AG04449 (cell line): ENCODE results near the gene WDR31.

Experiments
- CTCF ChIA-PET: fragments of 350-600 bp; formaldehyde crosslinking; extraction: SDS; loops from one replicate; lab custom pipeline; 2021; ENCODE audit warnings: antibody characterized with exemption; lab: Yijun Ruan, JAX
- POLR2A ChIA-PET: fragments of 400-600, 350-600 bp; formaldehyde crosslinking; extraction: SDS; loops from one replicate; lab custom pipeline; 2020; ENCODE audit warnings: antibody characterized with exemption, inconsistent platforms; lab: Yijun Ruan, JAX
- DNase-seq: peaks from one replicate; pipeline ENCODE4 v3.0.0-alpha.2; 2010; ENCODE audit warnings: low read depth, low spot score
- H3K4me3 ChIP-seq: 2 replicates; pipeline ENCODE4 v1.5.1; 2011; ENCODE audit warnings: low read depth, mild to moderate bottlenecking, control low read depth, low read length
- CTCF ChIP-seq: IDR thresholded peaks from one replicate; pipeline ENCODE4 v1.5.1; 2011; ENCODE audit warnings: mild to moderate bottlenecking, moderate library complexity, low read length, control low read depth, inconsistent platforms; ENCODE audit not compliant: insufficient read depth; ENCODE audit errors: missing control alignments

Gene WDR31

GRCh38 chr9:113345190-113345589 lies 5.1 kb upstream of the WDR31 start:
- ChIA-PET POLR2A (no interaction called here), CTCF (interaction anchor here (1.3 to 1.5 kb wide), 3 partner anchors 12 to 55 kb away, joined by 3 to 5 read pairs (median 3); no protein-coding TSS in a partner anchor)

GRCh38 chr9:113343732-113344231 lies 3.7 kb upstream of the WDR31 start:
- POLR2A ChIA-PET = no interaction called here
- H3K4me3 ChIP-seq = no peak overlapping the region
- no peak for DNase-seq
- CTCF ChIA-PET = no interaction called here
- TF ChIP-seq CTCF = no peak

More at GRCh38 chr9:113345190-113345589, 5.1 kb upstream of the WDR31 start:
- no peak for DNase-seq
- no peak for TF ChIP-seq CTCF
- no peak overlapping the region for H3K4me3 ChIP-seq

GRCh38 chr9:113341712-113342410 lies 1.8 kb upstream of the WDR31 start:
- ChIA-PET CTCF (interaction anchor here (0.8 to 3.7 kb wide), 4 partner anchors 60 to 104 kb away, joined by 3 to 26 read pairs (median 4); partner anchors contain the start of gene ALAD), POLR2A (no interaction called here)
- DNase-seq = no peak

GRCh38 chr9:113337714-113338113 lies 2.4 kb downstream of the WDR31 start:
- DNase-seq = no peak
- POLR2A ChIA-PET = no interaction called here
- H3K4me3 ChIP-seq = no peak overlapping the region
- CTCF ChIA-PET = no interaction called here
- no peak for TF ChIP-seq CTCF

More at GRCh38 chr9:113341712-113342410, 1.8 kb upstream of the WDR31 start:
- TF ChIP-seq CTCF = no peak
- no peak overlapping the region for H3K4me3 ChIP-seq

GRCh38 chr9:113331780-113332179 lies 8.3 kb downstream of the WDR31 start:
- no peak overlapping the region for H3K4me3 ChIP-seq
- CTCF ChIA-PET = no interaction called here
- POLR2A ChIA-PET = no interaction called here
- TF ChIP-seq CTCF = no peak
- DNase-seq = no peak

- no peak overlapping the region for H3K4me3 ChIP-seq
- ChIA-PET CTCF (interaction anchor here (0.7 to 1.8 kb wide), 4 partner anchors 8 to 17 kb away, joined by 3 to 6 read pairs (median 4); no protein-coding TSS in a partner anchor), POLR2A (no interaction called here)
- TF ChIP-seq CTCF = no peak
- DNase-seq = no peak
Measured at GRCh38 chr9:113328045-113328782, 11.9 kb downstream of the WDR31 start.
